ENCODE results near the gene ZHX3. TPM values are rescaled to one million over a fixed set of nuclear protein-coding genes. Genes with fewer than 3 reads are reported as not detected.

ZHX3 gene
- total and polyA plus RNA-seq, 10 of the 15 experiments (the other 5 are each of a cell fraction or from before 2014, with no cell fraction given), result 1.3 to 14.0 (median 5.0) TPM

GRCh38 chr20:41151134-41151869 lies 166.2 kb downstream of the ZHX3 start:
- Histone ChIP-seq H3K36me3 (ENCODE audit: control insufficient read depth in 2 of 2, insufficient read depth in 2 of 2, low read length in 1 of 2) (peaks cover 5 to 6% of the 10 kb centered on the region in 2 experiments; a peak in 3 of 4 replicates), H3K79me2 (ENCODE audit: control insufficient read depth, insufficient read depth, low read length) (peaks cover 71% of the 10 kb centered on the region), H3K27ac (ENCODE audit: control insufficient read depth, insufficient read depth) (no peak overlapping the region), H3K4me2 (ENCODE audit: control insufficient read depth, insufficient read depth) (no peak overlapping the region), H3K4me1 (ENCODE audit: control insufficient read depth, insufficient read depth, low read length) (peaks cover 33% of the 10 kb centered on the region), H2AFZ (ENCODE audit: control insufficient read depth, low read depth, low read length) (no peak overlapping the region), H3K27me3 (replicated peaks in 1 of 2; ENCODE audit: control insufficient read depth in 2 of 2, insufficient read depth in 2 of 2, low read length in 1 of 2) (no peaks in the 10 kb centered on the region), H4K20me1 (ENCODE audit: control insufficient read depth, insufficient read depth) (no peaks in the 10 kb centered on the region; the same call in none of the 2 replicates), H3K9me3 (replicated peaks; ENCODE audit: control insufficient read depth, insufficient read depth, low read length) (no peaks in the 10 kb centered on the region), H3K4me3 (no peak overlapping the region), H3K9ac (ENCODE audit: control insufficient read depth, insufficient read depth, low read length) (no peak overlapping the region)
- no TSS peak for BruUV-seq (replicated peaks)
- ChIA-PET CTCF (interaction anchor here (2.0 to 3.9 kb wide), 3 partner anchors 10 to 188 kb away, joined by 5 to 18 read pairs (median 15); no protein-coding TSS in a partner anchor), SMC1A (ENCODE audit: uncharacterized antibody, unreplicated experiment) (interaction anchor here (0.8 to 1.0 kb wide), 3 partner anchors 10 to 65 kb away, joined by 3 to 4 read pairs (median 3); no protein-coding TSS in a partner anchor), RAD21 (ENCODE audit: unreplicated experiment) (interaction anchor here (1.2 kb wide), 1 partner anchor 15 kb away, joined by 4 read pairs; no protein-coding TSS in a partner anchor), POLR2A (interaction anchor here (1.3 kb wide), 1 partner anchor 13 kb away, joined by 3 read pairs; no protein-coding TSS in a partner anchor)
- FAIRE-seq (no peak), ATAC-seq (no peak), DNase-seq (ENCODE audit: low read depth, low spot score) (no peak)
- in situ Hi-C loops (cut with MboI) (no loop called here), intact Hi-C loops (cut with micrococcal nuclease; ENCODE audit: unreplicated experiment) (no loop called here)
- 93% methylated on average over 5 of the region's 5 CpGs for WGBS (ENCODE audit: insufficient coverage, insufficient replicate concordance, low lambda C conversion rate, missing lambda C conversion rate)
- TF ChIP-seq ZNF384 (IDR thresholded peaks at IDR 0.05; ENCODE audit: borderline replicate concordance, low read depth, low read length), result no peak
- no peak for TF ChIP-seq E2F4 (IDR thresholded peaks at IDR 0.05; ENCODE audit: low read depth, low read length)
- TF ChIP-seq TARDBP (IDR thresholded peaks at IDR 0.05; ENCODE audit: borderline replicate concordance), result no peak
- TF ChIP-seq SRF (IDR thresholded peaks at IDR 0.05; ENCODE audit: low read depth in 2 of 2, low read length in 2 of 2), result no peak
